ENCODE data around the gene SPATA2L. TPM values are rescaled to one million over a fixed set of nuclear protein-coding genes. Genes with fewer than 3 reads are reported as not detected.

The SPATA2L gene
- total and polyA plus RNA-seq, 2 of the 8 experiments (the other 6 are each of a cell fraction or from before 2014, with no cell fraction given): 9.3 to 12.5 TPM

- TF ChIP-seq TAF1 (IDR thresholded peaks at IDR 0.05; ENCODE audit: low read depth, low read length) (no peak), NRF1 (IDR thresholded peaks at IDR 0.05; ENCODE audit: low read depth, low read length) (no peak), ATF3 (IDR thresholded peaks at IDR 0.05; ENCODE audit: insufficient read depth, low read depth, low read length) (no peak)
Observed at GRCh38 chr16:89736554-89736953, 35.0 kb upstream of the SPATA2L start (continued).

All from H1 (cell line).